ENCODE results near the gene RALGAPA1. TPM values are rescaled to one million over a fixed set of nuclear protein-coding genes. Genes with fewer than 3 reads are reported as not detected.

RALGAPA1 gene
- polyA plus RNA-seq, 1 of the 3 experiments (the other 2 are of a cell fraction), result 3.6 TPM

DNA sequence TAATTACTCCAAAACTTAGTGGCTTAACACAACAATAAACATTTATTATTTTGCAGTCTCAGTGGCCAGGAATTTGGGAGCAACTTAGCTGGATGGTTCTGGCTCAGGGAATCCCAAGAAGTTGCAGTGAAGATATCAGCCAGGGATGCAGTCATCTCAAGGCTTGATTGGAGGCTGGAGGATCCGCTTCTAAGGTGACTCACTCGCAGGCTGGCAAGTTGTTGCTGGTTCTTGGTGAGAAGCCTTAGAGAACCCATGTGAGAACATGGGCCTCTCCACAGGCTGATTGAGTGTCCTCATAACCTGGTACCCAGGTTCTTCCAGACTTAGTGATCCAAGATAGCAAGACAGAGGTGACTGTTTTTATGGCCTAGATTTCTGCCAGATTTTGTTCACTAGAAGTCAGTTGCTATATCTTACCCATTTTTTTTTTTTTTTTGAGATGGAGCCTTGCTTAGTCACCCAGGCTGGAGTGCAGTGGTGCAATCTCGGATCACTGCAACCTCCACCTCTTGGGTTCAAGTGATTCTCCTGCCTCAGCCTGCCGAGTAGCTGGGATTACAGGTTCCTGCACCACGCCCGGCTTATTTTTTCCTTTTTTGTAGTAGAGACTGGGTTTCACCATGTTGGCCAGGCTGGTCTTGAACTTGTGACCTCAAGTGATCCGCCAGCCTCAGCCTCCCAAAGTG, 49.6 kb upstream of the RALGAPA1 start:
- Histone ChIP-seq H3K4me2 (no peak overlapping the region), H3K27me3 (ENCODE audit: insufficient read depth) (no peaks in the 10 kb centered on the region), H3K9ac (no peak overlapping the region), H4K20me1 (ENCODE audit: insufficient read depth) (no peaks in the 10 kb centered on the region), H3K79me2 (ENCODE audit: insufficient read depth) (no peaks in the 10 kb centered on the region; the same call in 1 of the 2 replicates), H3F3A (replicated peaks; ENCODE audit: insufficient read depth) (no peaks in the 10 kb centered on the region), H3K36me3 (replicated peaks in 1 of 2; ENCODE audit: control insufficient read depth in 1 of 2, insufficient read depth in 2 of 2, low read length in 1 of 2) (peaks cover 13 to 14% of the 10 kb centered on the region in 2 experiments), H3K9me3 (no peaks in the 10 kb centered on the region), H3K9me2 (no peaks in the 10 kb centered on the region), H3K27ac (ENCODE audit: low read depth in 2 of 2, low read length in 1 of 2) (no peak overlapping the region), H3K4me3 (ENCODE audit: low read depth in 2 of 2, low read length in 1 of 2) (no peak overlapping the region), H2AFZ (ENCODE audit: low read depth) (no peak overlapping the region), H3K4me1 (ENCODE audit: control insufficient read depth in 1 of 2, insufficient read depth in 2 of 2, low read depth in 1 of 2, low read length in 1 of 2) (peaks cover 0 to 8% of the 10 kb centered on the region in 2 experiments; a peak in 2 of 4 replicates)
- DNase-seq, result no peak
- WGBS (ENCODE audit: low lambda C conversion rate), result 90% methylated on average over 7 of the region's 7 CpGs
- POLR2A ChIA-PET, result no interaction called here
- TF ChIP-seq MAX (IDR thresholded peaks at IDR 0.05; ENCODE audit: low read depth), result no peak
- 0 out of 2 replicates have a peak, but pooled peaks have one; percentile 23 for TF ChIP-seq FOSL2 (IDR thresholded peaks at IDR 0.05; ENCODE audit: borderline replicate concordance, low read depth)
- no peak for TF ChIP-seq MEF2A (IDR thresholded peaks at IDR 0.05; ENCODE audit: borderline replicate concordance, low read depth)
- CTCF ChIA-PET, result interaction anchor here (0.7 to 1.2 kb wide), 2 partner anchors 37 to 100 kb away, joined by 3 read pairs; no protein-coding TSS in a partner anchor

DNA sequence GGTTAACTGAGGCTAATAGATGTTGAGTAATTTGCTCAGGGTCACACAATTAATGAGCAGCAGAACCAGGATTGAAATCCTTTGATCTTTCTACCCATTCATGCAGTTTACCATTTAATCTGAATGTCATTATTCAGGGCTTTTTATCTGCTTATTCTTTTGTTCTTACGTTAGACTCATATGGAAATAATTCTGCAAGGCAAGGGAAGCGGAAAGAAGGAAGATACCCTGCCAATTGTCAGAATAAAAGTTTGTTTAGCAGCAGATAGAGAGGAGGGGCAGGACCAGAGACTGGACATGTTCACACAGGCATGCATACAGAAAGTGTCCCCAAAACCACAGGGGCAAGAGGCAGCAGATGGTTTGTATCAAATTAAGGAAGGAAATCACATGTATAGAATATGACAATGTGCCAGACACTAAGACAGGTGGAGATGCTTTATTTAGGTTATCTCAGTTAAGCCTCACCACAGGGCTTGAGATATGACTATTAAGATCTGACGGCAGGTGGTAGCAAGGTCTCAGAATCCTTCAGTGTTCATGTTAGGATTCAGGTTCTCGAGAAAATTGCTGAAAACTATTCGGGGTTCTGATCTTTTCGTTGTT, 46.9 kb upstream of the RALGAPA1 start:
- TF ChIP-seq, protein P1, sequence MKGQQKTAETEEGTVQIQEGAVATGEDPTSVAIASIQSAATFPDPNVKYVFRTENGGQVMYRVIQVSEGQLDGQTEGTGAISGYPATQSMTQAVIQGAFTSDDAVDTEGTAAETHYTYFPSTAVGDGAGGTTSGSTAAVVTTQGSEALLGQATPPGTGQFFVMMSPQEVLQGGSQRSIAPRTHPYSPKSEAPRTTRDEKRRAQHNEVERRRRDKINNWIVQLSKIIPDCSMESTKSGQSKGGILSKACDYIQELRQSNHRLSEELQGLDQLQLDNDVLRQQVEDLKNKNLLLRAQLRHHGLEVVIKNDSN (IDR thresholded peaks at IDR 0.05; ENCODE audit: borderline replicate concordance, low read depth), result no peak
- TF ChIP-seq, protein P2, sequence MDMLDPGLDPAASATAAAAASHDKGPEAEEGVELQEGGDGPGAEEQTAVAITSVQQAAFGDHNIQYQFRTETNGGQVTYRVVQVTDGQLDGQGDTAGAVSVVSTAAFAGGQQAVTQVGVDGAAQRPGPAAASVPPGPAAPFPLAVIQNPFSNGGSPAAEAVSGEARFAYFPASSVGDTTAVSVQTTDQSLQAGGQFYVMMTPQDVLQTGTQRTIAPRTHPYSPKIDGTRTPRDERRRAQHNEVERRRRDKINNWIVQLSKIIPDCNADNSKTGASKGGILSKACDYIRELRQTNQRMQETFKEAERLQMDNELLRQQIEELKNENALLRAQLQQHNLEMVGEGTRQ (IDR thresholded peaks at IDR 0.05; ENCODE audit: borderline replicate concordance, low read depth, low read length), result no peak
- TF ChIP-seq SMC3 (IDR thresholded peaks at IDR 0.05; ENCODE audit: low read depth, low read length) (no peak), MXI1 (IDR thresholded peaks at IDR 0.05; ENCODE audit: low read depth, low read length) (peak; percentile 51; the same call in 1 of the 2 replicates), ELF1 (IDR thresholded peaks at IDR 0.05) (no peak), POLR2AphosphoS5 (IDR thresholded peaks at IDR 0.05; ENCODE audit: low read depth, low read length) (no peak)
- POLR2A ChIA-PET, result no interaction called here
- peak; percentile 47 for DNase-seq
- Histone ChIP-seq H3K4me2 (no peak overlapping the region), H3F3A (replicated peaks; ENCODE audit: insufficient read depth) (no peaks in the 10 kb centered on the region), H3K4me3 (ENCODE audit: low read depth in 2 of 2, low read length in 1 of 2) (no peak overlapping the region), H3K4me1 (ENCODE audit: control insufficient read depth in 1 of 2, insufficient read depth in 2 of 2, low read depth in 1 of 2, low read length in 1 of 2) (peaks cover 0 to 8% of the 10 kb centered on the region in 2 experiments; a peak in 2 of 4 replicates), H3K27me3 (ENCODE audit: insufficient read depth) (no peaks in the 10 kb centered on the region), H3K27ac (ENCODE audit: low read depth in 2 of 2, low read length in 1 of 2) (peak overlapping the region in 1 of 2 experiments; percentile 36; a peak in 1 of 4 replicates), H3K9me2 (no peaks in the 10 kb centered on the region), H3K9ac (no peak overlapping the region), H3K9me3 (no peaks in the 10 kb centered on the region), H3K36me3 (replicated peaks in 1 of 2; ENCODE audit: control insufficient read depth in 1 of 2, insufficient read depth in 2 of 2, low read length in 1 of 2) (peaks cover 4 to 20% of the 10 kb centered on the region in 2 experiments), H3K79me2 (ENCODE audit: insufficient read depth) (no peaks in the 10 kb centered on the region), H4K20me1 (ENCODE audit: insufficient read depth) (no peaks in the 10 kb centered on the region), H2AFZ (ENCODE audit: low read depth) (no peak overlapping the region)
- 76% methylated on average over 6 of the region's 6 CpGs for WGBS (ENCODE audit: low lambda C conversion rate)
- CTCF ChIA-PET, result interaction anchor here (1.4 to 1.6 kb wide), 2 partner anchors 24 to 30 kb away, joined by 3 read pairs; partner anchors contain the start of gene BRMS1L
